Neural cell (in vitro differentiated cells): ENCODE results near the gene GRM2. TPM values are rescaled to one million over a fixed set of nuclear protein-coding genes. Genes with fewer than 3 reads are reported as not detected.
A peak's percentile ranks its signal among the peaks of the same experiment; 100 is the strongest.

ENCODE experiments used
- H2AFZ ChIP-seq: fragments of 200-600, 300-800 bp; sonication (generic), shearing (Covaris generic); 2 replicates; pipeline ENCODE4 v1.6.0; 2014; ENCODE audit warnings: low read depth, mild to moderate bottlenecking, antibody characterized with exemption, low read length, moderate library complexity
- H3F3A ChIP-seq: fragments of 200-600 bp; shearing (Covaris generic); 2 replicates; pipeline ENCODE4 v1.6.1; 2016; ENCODE audit warnings: mild to moderate bottlenecking, moderate library complexity, mixed read lengths, antibody characterized with exemption, low read length; ENCODE audit not compliant: insufficient read depth, poor library complexity, severe bottlenecking
- H3K27ac ChIP-seq: fragments of 200-600, 300-800 bp; sonication (generic), shearing (Covaris generic); 2 replicates; pipeline ENCODE4 v1.5.1; 2014; ENCODE audit warnings: mild to moderate bottlenecking, low read length, moderate library complexity
- H3K27me3 ChIP-seq: fragments of 300-800, 200-600 bp; sonication (generic), shearing (Covaris generic); 2 replicates; pipeline ENCODE4 v1.6.0; 2014; ENCODE audit warnings: mild to moderate bottlenecking, low read depth, low read length, moderate library complexity; ENCODE audit not compliant: insufficient read depth
- H3K36me3 ChIP-seq: fragments of 300-800, 200-600 bp; sonication (generic), shearing (Covaris generic); 2 replicates; pipeline ENCODE4 v1.5.1; 2014; ENCODE audit warnings: mild to moderate bottlenecking, antibody characterized with exemption, low read length, moderate library complexity; ENCODE audit not compliant: insufficient read depth
- H3K4me2 ChIP-seq: fragments of 300-800, 200-600 bp; sonication (generic), shearing (Covaris generic); 2 replicates; pipeline ENCODE4 v1.6.0; 2014; ENCODE audit warnings: mild to moderate bottlenecking, low read length
- H3K4me3 ChIP-seq: fragments of 300-800, 200-600 bp; sonication (generic), shearing (Covaris generic); 2 replicates; pipeline ENCODE4 v1.5.1; 2014; ENCODE audit warnings: mild to moderate bottlenecking, low read length, moderate library complexity
- H3K79me2 ChIP-seq: fragments of 200-600 bp; shearing (Covaris generic); replicated peaks from 2 replicates; pipeline ENCODE4 v1.6.0; 2014; ENCODE audit warnings: mild to moderate bottlenecking, low read length, moderate library complexity; ENCODE audit not compliant: insufficient read depth
- H3K9ac ChIP-seq: fragments of 300-800, 200-600 bp; sonication (generic), shearing (Covaris generic); 2 replicates; pipeline ENCODE4 v1.6.1; 2016; ENCODE audit warnings: mild to moderate bottlenecking, low read length, mixed read lengths
- H3K9me2 ChIP-seq: fragments of 200-600 bp; shearing (Covaris generic); 2 replicates; pipeline ENCODE4 v1.6.1; 2016; ENCODE audit warnings: mild to moderate bottlenecking, low read length, mixed read lengths; ENCODE audit not compliant: insufficient read depth
- H3K9me3 ChIP-seq: fragments of 200-600, 300-800 bp; sonication (generic), shearing (Covaris generic); 2 replicates; pipeline ENCODE4 v1.6.1; 2016; ENCODE audit warnings: mild to moderate bottlenecking, mixed run types, low read length, moderate library complexity, mixed read lengths
- H4K20me1 ChIP-seq: fragments of 200-600 bp; shearing (Covaris generic); 2 replicates; pipeline ENCODE4 v1.6.1; 2016; ENCODE audit warnings: mild to moderate bottlenecking, mixed run types; ENCODE audit not compliant: insufficient read depth
- EP300 ChIP-seq: fragments of 450-650 bp; conservative IDR thresholded peaks from 2 replicates; pipeline ENCODE4 v1.6.1; 2014; ENCODE audit warnings: antibody characterized with exemption, mild to moderate bottlenecking, moderate library complexity; ENCODE audit not compliant: poor library complexity, severe bottlenecking
- EZH2 ChIP-seq: fragments of 200-600, 300-800 bp; shearing (Covaris generic), sonication (generic); IDR thresholded peaks from 2 replicates; pipeline ENCODE4 v1.6.1; 2014; ENCODE audit warnings: antibody characterized with exemption, low read length, borderline replicate concordance, mild to moderate bottlenecking; ENCODE audit not compliant: insufficient read depth, poor library complexity, severe bottlenecking
- MXI1 ChIP-seq: fragments of 450-650 bp; conservative IDR thresholded peaks from 2 replicates; pipeline ENCODE4 v1.6.1; 2014; ENCODE audit warnings: antibody characterized with exemption, mild to moderate bottlenecking; ENCODE audit not compliant: poor library complexity, severe bottlenecking
- POLR2AphosphoS5 ChIP-seq: IDR thresholded peaks from 2 replicates; pipeline ENCODE4 v1.6.1; 2012
- RAD21 ChIP-seq: fragments of 450-650 bp; conservative IDR thresholded peaks from 2 replicates; pipeline ENCODE4 v1.6.1; 2014; ENCODE audit warnings: antibody characterized with exemption, mild to moderate bottlenecking, moderate library complexity
- SMC3 ChIP-seq: fragments of 450-650 bp; conservative IDR thresholded peaks from 2 replicates; pipeline ENCODE4 v1.6.1; 2014; ENCODE audit warnings: antibody characterized with exemption, mild to moderate bottlenecking, moderate library complexity; ENCODE audit not compliant: poor library complexity
- TAF1 ChIP-seq: IDR thresholded peaks from 2 replicates; pipeline ENCODE4 v1.6.1; 2012; ENCODE audit warnings: low read depth
- polyA plus RNA-seq: library from polyadenylated mRNA; depleted of rRNA; stranded (reverse); fragments of >200 nt; gene quantifications from 2 replicates; pipeline ENCODE4 v1.2.3, GENCODE V29; 2014
- TF ChIP-seq, protein P1 (sequence below): IDR thresholded peaks from 2 replicates; pipeline ENCODE4 v1.6.1; 2012; ENCODE audit warnings: borderline replicate concordance
- TF ChIP-seq, protein P2 (sequence below): fragments of 450-650 bp; IDR thresholded peaks from 2 replicates; pipeline ENCODE4 v1.5.1; 2014; ENCODE audit warnings: antibody characterized with exemption, mild to moderate bottlenecking, moderate library complexity; ENCODE audit not compliant: poor library complexity, severe bottlenecking

Gene GRM2
- polyA plus RNA-seq, 1 donor from 2014 or later, result 9.1 TPM

- Histone ChIP-seq H3K9ac (peak overlapping the region; percentile 26), H3K9me2 (no peaks in the 10 kb centered on the region), H3K4me3 (peak overlapping the region; percentile 31), H4K20me1 (no peaks in the 10 kb centered on the region), H3K27ac (peak overlapping the region; percentile 53), H3K9me3 (no peaks in the 10 kb centered on the region), H3F3A (no peaks in the 10 kb centered on the region), H3K4me2 (no peak overlapping the region), H3K36me3 (no peaks in the 10 kb centered on the region), H3K27me3 (no peaks in the 10 kb centered on the region), H2AFZ (no peak overlapping the region), H3K79me2 (no peaks in the 10 kb centered on the region)
- TF ChIP-seq EZH2, result no peak
- no peak for TF ChIP-seq TAF1
- TF ChIP-seq MXI1, result no peak
- TF ChIP-seq POLR2AphosphoS5, result no peak
- TF ChIP-seq, protein P1, sequence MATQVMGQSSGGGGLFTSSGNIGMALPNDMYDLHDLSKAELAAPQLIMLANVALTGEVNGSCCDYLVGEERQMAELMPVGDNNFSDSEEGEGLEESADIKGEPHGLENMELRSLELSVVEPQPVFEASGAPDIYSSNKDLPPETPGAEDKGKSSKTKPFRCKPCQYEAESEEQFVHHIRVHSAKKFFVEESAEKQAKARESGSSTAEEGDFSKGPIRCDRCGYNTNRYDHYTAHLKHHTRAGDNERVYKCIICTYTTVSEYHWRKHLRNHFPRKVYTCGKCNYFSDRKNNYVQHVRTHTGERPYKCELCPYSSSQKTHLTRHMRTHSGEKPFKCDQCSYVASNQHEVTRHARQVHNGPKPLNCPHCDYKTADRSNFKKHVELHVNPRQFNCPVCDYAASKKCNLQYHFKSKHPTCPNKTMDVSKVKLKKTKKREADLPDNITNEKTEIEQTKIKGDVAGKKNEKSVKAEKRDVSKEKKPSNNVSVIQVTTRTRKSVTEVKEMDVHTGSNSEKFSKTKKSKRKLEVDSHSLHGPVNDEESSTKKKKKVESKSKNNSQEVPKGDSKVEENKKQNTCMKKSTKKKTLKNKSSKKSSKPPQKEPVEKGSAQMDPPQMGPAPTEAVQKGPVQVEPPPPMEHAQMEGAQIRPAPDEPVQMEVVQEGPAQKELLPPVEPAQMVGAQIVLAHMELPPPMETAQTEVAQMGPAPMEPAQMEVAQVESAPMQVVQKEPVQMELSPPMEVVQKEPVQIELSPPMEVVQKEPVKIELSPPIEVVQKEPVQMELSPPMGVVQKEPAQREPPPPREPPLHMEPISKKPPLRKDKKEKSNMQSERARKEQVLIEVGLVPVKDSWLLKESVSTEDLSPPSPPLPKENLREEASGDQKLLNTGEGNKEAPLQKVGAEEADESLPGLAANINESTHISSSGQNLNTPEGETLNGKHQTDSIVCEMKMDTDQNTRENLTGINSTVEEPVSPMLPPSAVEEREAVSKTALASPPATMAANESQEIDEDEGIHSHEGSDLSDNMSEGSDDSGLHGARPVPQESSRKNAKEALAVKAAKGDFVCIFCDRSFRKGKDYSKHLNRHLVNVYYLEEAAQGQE, result no peak
- TF ChIP-seq EP300, result no peak
- TF ChIP-seq SMC3, result no peak
- TF ChIP-seq, protein P2, sequence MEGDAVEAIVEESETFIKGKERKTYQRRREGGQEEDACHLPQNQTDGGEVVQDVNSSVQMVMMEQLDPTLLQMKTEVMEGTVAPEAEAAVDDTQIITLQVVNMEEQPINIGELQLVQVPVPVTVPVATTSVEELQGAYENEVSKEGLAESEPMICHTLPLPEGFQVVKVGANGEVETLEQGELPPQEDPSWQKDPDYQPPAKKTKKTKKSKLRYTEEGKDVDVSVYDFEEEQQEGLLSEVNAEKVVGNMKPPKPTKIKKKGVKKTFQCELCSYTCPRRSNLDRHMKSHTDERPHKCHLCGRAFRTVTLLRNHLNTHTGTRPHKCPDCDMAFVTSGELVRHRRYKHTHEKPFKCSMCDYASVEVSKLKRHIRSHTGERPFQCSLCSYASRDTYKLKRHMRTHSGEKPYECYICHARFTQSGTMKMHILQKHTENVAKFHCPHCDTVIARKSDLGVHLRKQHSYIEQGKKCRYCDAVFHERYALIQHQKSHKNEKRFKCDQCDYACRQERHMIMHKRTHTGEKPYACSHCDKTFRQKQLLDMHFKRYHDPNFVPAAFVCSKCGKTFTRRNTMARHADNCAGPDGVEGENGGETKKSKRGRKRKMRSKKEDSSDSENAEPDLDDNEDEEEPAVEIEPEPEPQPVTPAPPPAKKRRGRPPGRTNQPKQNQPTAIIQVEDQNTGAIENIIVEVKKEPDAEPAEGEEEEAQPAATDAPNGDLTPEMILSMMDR, result no peak
- no peak for TF ChIP-seq RAD21
These were observed 19.2 kb upstream of the GRM2 start for GRCh38 chr3:51687431-51688205.

DNA sequence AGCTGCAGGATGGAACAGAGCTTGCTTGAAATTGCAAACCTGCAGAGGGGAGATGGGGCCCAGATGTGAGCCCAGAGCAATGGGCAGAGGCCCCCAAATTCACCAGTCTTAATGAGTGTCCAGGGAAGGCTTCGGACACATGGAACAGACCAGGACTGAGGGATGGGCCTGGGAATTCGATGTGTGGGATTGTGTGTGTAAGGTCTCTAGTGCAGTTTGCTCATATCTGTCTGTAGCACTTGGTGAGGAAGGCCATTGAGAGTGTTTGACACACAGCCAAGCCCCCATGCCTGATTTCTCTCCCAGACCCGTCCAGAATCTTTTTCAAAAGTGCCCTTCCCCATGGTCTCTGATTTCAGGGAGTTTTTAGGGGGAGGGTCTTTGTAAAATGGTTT, 18.7 kb upstream of the GRM2 start:
- H3K4me3 ChIP-seq, result no peak overlapping the region
- no peak overlapping the region for H3K9ac ChIP-seq
- TF ChIP-seq RAD21, result no peak
- TF ChIP-seq TAF1, result no peak
- no peak for TF ChIP-seq SMC3
- TF ChIP-seq POLR2AphosphoS5, result no peak
- TF ChIP-seq, protein P2, result no peak
- no peak for TF ChIP-seq EP300
- no peak for TF ChIP-seq MXI1
- TF ChIP-seq, protein P1, result no peak
- TF ChIP-seq EZH2, result no peak
- H3K4me2 ChIP-seq, result no peak overlapping the region
- H2AFZ ChIP-seq, result no peak overlapping the region
- no peaks in the 10 kb centered on the region for H3K9me2 ChIP-seq
- H3K36me3 ChIP-seq, result no peaks in the 10 kb centered on the region
- H4K20me1 ChIP-seq, result no peaks in the 10 kb centered on the region
- no peaks in the 10 kb centered on the region for H3K79me2 ChIP-seq
- no peak overlapping the region for H3K27ac ChIP-seq
- no peaks in the 10 kb centered on the region for H3K27me3 ChIP-seq
- no peaks in the 10 kb centered on the region for H3K9me3 ChIP-seq
- H3F3A ChIP-seq, result no peaks in the 10 kb centered on the region
